ENCODE results near the gene RNF4.

DNA sequence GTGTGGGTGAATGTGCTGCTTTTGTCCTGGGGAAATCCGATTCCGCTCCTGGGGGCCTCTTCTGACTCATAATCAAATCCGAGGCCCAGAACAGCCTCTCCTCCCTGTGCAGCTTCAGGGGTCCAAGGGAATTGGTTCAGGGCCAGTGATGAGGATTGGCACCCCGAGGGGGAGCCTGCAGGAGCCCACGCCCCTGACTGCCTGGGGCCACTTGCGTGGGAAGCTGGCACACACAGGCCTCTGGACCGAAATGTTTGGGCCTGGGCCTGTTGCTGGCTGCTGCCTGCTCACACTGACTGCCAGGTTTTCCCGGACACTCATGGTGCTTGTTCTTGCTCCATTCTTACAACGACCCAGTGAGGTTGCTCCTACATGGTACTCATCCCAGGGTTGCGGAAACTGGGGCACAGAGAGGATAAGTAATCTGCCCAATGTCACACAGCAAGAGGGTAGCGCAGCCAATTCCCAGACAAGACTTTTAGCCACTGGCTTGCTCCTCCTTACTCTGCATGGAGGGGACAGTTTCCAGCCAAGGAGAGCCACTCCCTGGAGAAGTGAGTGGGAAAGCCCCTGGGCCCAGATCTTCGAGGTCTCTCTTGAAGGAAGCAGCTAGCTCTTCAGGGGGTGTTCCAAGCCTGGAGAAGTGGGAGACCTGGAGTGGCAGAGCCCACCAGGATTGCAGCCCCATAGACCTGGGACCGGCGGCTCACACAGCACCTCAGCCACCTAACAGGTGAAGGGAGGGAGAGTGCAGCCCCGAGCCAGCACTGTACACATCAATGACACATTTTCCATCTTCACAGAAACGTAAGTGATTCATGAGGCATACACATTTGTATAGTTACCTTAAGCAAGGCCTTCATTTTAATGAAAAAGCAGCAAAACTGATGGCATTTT, 29.8 kb upstream of the RNF4 start:
- TF ChIP-seq, protein P1, sequence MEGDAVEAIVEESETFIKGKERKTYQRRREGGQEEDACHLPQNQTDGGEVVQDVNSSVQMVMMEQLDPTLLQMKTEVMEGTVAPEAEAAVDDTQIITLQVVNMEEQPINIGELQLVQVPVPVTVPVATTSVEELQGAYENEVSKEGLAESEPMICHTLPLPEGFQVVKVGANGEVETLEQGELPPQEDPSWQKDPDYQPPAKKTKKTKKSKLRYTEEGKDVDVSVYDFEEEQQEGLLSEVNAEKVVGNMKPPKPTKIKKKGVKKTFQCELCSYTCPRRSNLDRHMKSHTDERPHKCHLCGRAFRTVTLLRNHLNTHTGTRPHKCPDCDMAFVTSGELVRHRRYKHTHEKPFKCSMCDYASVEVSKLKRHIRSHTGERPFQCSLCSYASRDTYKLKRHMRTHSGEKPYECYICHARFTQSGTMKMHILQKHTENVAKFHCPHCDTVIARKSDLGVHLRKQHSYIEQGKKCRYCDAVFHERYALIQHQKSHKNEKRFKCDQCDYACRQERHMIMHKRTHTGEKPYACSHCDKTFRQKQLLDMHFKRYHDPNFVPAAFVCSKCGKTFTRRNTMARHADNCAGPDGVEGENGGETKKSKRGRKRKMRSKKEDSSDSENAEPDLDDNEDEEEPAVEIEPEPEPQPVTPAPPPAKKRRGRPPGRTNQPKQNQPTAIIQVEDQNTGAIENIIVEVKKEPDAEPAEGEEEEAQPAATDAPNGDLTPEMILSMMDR (IDR thresholded peaks at IDR 0.05; ENCODE audit: low read length): no peak
- TF ChIP-seq EZH2phosphoT487 (IDR thresholded peaks at IDR 0.05; ENCODE audit: low read length) (no peak), EZH2 (optimal IDR thresholded peaks at IDR 0.05; ENCODE audit: low read depth, low read length) (no peak)
